Heart left ventricle (tissue), 16 donors: ENCODE measurements around the gene TPPP. TPM values are rescaled to one million over a fixed set of nuclear protein-coding genes. Genes with fewer than 3 reads are reported as not detected.

Experiments used
- ATAC-seq, 4 donors: fragments of 200-7000 bp; cut with Tn5 transposase; one replicate each; pipeline ENCODE4 v1.9.1; 2020 to 2022; ENCODE audit warnings: moderate library complexity in 4 of 4, mild to moderate bottlenecking in 3 of 4, moderate number of reproducible peaks in 1 of 4
- DNase-seq, 5 donors: peaks; one replicate each; pipeline ENCODE4 v3.0.0-alpha.2; 2020
- H3K27ac ChIP-seq, 12 donors: fragments of 200-600 bp; sonication (generic) in 4 of 12; one replicate each; pipeline versions ENCODE4 v1.5.0 to v1.8.0; 2016 to 2022; ENCODE audit warnings: mild to moderate bottlenecking in 2 of 12
- H3K27me3 ChIP-seq, 9 donors: fragments of 200-600 bp; sonication (generic) in 2 of 9; one replicate each; pipeline versions ENCODE4 v1.5.1 to v1.8.0; 2016 to 2022; ENCODE audit warnings: mild to moderate bottlenecking in 3 of 9
- H3K36me3 ChIP-seq, 9 donors: fragments of 200-600 bp; sonication (generic) in 2 of 9; one replicate each; pipeline versions ENCODE4 v1.5.0 to v1.8.0; 2018 to 2022; ENCODE audit warnings: mild to moderate bottlenecking in 2 of 9
- H3K4me1 ChIP-seq, 12 donors: fragments of 200-600 bp; sonication (generic) in 4 of 12; one replicate each; pipeline versions ENCODE4 v1.5.0 to v1.8.0; 2016 to 2022; ENCODE audit warnings: mild to moderate bottlenecking in 3 of 12
- H3K4me3 ChIP-seq, 12 donors: fragments of 200-600 bp; sonication (generic) in 4 of 12; one replicate each; pipeline versions ENCODE4 v1.5.0 to v1.8.0; 2017 to 2022; ENCODE audit warnings: mild to moderate bottlenecking in 9 of 12, moderate library complexity in 4 of 12
- H3K9me3 ChIP-seq, 12 donors: fragments of 200-600 bp; sonication (generic) in 4 of 12; one replicate each; pipeline versions ENCODE4 v1.5.0 to v1.8.0; 2016 to 2022; ENCODE audit warnings: mild to moderate bottlenecking in 1 of 12
- CTCF ChIP-seq, 12 donors: fragments of 200-600 bp; sonication (generic) in 4 of 12; IDR thresholded peaks; one replicate each; pipeline versions ENCODE4 v1.5.0 to v1.8.0; 2018 to 2022; ENCODE audit warnings: antibody characterized with exemption in 12 of 12, mild to moderate bottlenecking in 5 of 12
- POLR2A ChIP-seq, 2 donors: fragments of 450-650 bp; IDR thresholded peaks; one replicate each; pipeline ENCODE4 v1.6.1; 2017; ENCODE audit warnings: antibody characterized with exemption in 2 of 2, mild to moderate bottlenecking in 2 of 2, moderate library complexity in 2 of 2
- WGBS, 4 donors: extraction: QIAGEN DNeasy Blood & Tissue Kit in 2 of 4; methylation state at CpG; one replicate each; pipeline versions ENCODE4 v1.1.5 to v1.1.7; 2013 to 2018; 5-methylcytosine and 5-hydroxymethylcytosine counted together
- intact Hi-C, 10 donors: fragments of 100-400 bp; cut with DNase I; formaldehyde crosslinking; loops; one replicate each; pipeline versions ENCODE4 v1.11.1 to v1.14.2; 2022
- polyA plus RNA-seq, 2 donors: library from polyadenylated mRNA; stranded (reverse); fragments of 200-250 nt; gene quantifications; one replicate each; pipeline ENCODE4 v1.2.3, GENCODE V29; 2013
- total RNA-seq, 9 donors: library from RNA; depleted of rRNA in 2 of 9; stranded (reverse); fragments of >200 nt in 2 of 9; fragmentation: NEBNext Ultra II Directional in 3 of 9; extraction: Animal tissue kit (Norgen Biotek cat#: 25700) in 3 of 9; gene quantifications; one replicate each; pipeline versions ENCODE4 v1.1.0 to v1.2.4, GENCODE V29; 2016 to 2023
- donor health status: ischemic (EF 13 %, LVEDD 7.1; RV severe dilation, severe dysfunction).
- donor health status: healthy with polysubstance abuse.
- donor health status: DM: no; HTN: yes; CAD: no.
- donor health status: DM: no; HTN: no; CAD: no.
- donor health status: ischemic (EF 25% LVEDD 6.9; RV normal size, moderate dysfunction).
- donor health status: ischemic (EF 25% LVEDD 5.7; RV mildly dilated, moderate dysfunction).
- donor health status: healthy.
- donor health status: DM: yes; HTN: yes; CAD: no.
- donor health status: ischemic (EF 35%, LVEDD 5.7; RV mildly dilated, moderate dysfunction).
- donor health status: nonischemic (EF 11% LVEDD 7.7; RV severe dilation, severe dysfunction).
- donor health status: DM: yes; HTN: yes; CAD: no.
- donor health status: PGD.
- donor health status: ischemic (EF 29% LVEDD 5.4; RV normal size, mild dysfunction).
- donor health status: nonischemic (EF 23%, LVEDD 6.1; RV moderate dilation, normal function).

Gene TPPP
- total and polyA plus RNA-seq, 11 donors, result 7.5 to 31.2 (median 14.9) TPM

GRCh38 chr5:662751-663435 is 30.3 kb downstream of the TPPP start:
- no peak overlapping the region for H3K27ac ChIP-seq
- intact Hi-C loops, result no loop called here
- ATAC-seq, result no peak
- H3K27me3 ChIP-seq, result no peaks in the 10 kb centered on the region
- WGBS, 4 donors, result 96 to 98% (median 98%) methylated on average over 56 of the region's 56 CpGs
- peaks cover 0 to 53% (median 21%) of the 10 kb centered on the region in 9 donors for H3K36me3 ChIP-seq
- TF ChIP-seq POLR2A (IDR thresholded peaks at IDR 0.05), result no peak
- TF ChIP-seq CTCF (IDR thresholded peaks at IDR 0.05), result no peak
- H3K4me3 ChIP-seq, result no peak overlapping the region
- H3K9me3 ChIP-seq, result peaks cover 0 to 5% (median 0%) of the 10 kb centered on the region in 12 donors
- peak in 3 of 5 donors; percentile 11 to 47 (median 27) for DNase-seq
- H3K4me1 ChIP-seq, result no peaks in the 10 kb centered on the region

GRCh38 chr5:661891-662750 is 31.0 kb downstream of the TPPP start:
- no peak overlapping the region for H3K27ac ChIP-seq
- TF ChIP-seq CTCF (IDR thresholded peaks at IDR 0.05) (no peak), POLR2A (IDR thresholded peaks at IDR 0.05) (no peak)
- intact Hi-C loops, result no loop called here
- peaks cover 0 to 61% (median 22%) of the 10 kb centered on the region in 9 donors for H3K36me3 ChIP-seq
- DNase-seq, result peak in 1 of 5 donors; percentile 55
- no peak overlapping the region for H3K4me3 ChIP-seq
- 96 to 98% (median 98%) methylated on average over 23 to 53 of the region's 53 CpGs for WGBS, 4 donors
- H3K9me3 ChIP-seq, result peaks cover 0 to 13% (median 0%) of the 10 kb centered on the region in 12 donors
- ATAC-seq, result peak in 1 of 4 donors; percentile 5
- H3K27me3 ChIP-seq, result no peaks in the 10 kb centered on the region
- H3K4me1 ChIP-seq, result no peaks in the 10 kb centered on the region

- Histone ChIP-seq H3K27me3 (no peaks in the 10 kb centered on the region), H3K4me1 (no peaks in the 10 kb centered on the region), H3K36me3 (peaks cover 0 to 64% (median 22%) of the 10 kb centered on the region in 9 donors), H3K9me3 (peaks cover 0 to 14% (median 0%) of the 10 kb centered on the region in 12 donors), H3K27ac (no peak overlapping the region), H3K4me3 (no peak overlapping the region)
- DNase-seq (peak in 2 of 5 donors; percentile 18 to 25), ATAC-seq (no peak)
- 95 to 98% (median 96%) methylated on average over 10 to 11 of the region's 11 CpGs for WGBS, 4 donors
- TF ChIP-seq POLR2A (IDR thresholded peaks at IDR 0.05), result no peak
- TF ChIP-seq CTCF (IDR thresholded peaks at IDR 0.05), result no peak
- intact Hi-C loops, result no loop called here
Observed at GRCh38 chr5:660491-661030, 32.6 kb downstream of the TPPP start.
